DOHH2 (cell line): Measurements from ENCODE around the gene ITPR1.

Source experiments
- CTCF ChIP-seq: fragments of 200-600 bp; sonication (generic); IDR thresholded peaks from one replicate; pipeline ENCODE4 v1.5.1; 2014; ENCODE audit warnings: antibody characterized with exemption, mild to moderate bottlenecking, low read depth, low read length; ENCODE audit not compliant: poor library complexity, severe bottlenecking
- EZH2phosphoT487 ChIP-seq: fragments of 200-600 bp; sonication (generic); IDR thresholded peaks from 2 replicates; pipeline ENCODE4 v1.6.1; 2017; ENCODE audit warnings: borderline replicate concordance, mild to moderate bottlenecking, antibody characterized with exemption, low read length, moderate library complexity, mixed read lengths

DNA sequence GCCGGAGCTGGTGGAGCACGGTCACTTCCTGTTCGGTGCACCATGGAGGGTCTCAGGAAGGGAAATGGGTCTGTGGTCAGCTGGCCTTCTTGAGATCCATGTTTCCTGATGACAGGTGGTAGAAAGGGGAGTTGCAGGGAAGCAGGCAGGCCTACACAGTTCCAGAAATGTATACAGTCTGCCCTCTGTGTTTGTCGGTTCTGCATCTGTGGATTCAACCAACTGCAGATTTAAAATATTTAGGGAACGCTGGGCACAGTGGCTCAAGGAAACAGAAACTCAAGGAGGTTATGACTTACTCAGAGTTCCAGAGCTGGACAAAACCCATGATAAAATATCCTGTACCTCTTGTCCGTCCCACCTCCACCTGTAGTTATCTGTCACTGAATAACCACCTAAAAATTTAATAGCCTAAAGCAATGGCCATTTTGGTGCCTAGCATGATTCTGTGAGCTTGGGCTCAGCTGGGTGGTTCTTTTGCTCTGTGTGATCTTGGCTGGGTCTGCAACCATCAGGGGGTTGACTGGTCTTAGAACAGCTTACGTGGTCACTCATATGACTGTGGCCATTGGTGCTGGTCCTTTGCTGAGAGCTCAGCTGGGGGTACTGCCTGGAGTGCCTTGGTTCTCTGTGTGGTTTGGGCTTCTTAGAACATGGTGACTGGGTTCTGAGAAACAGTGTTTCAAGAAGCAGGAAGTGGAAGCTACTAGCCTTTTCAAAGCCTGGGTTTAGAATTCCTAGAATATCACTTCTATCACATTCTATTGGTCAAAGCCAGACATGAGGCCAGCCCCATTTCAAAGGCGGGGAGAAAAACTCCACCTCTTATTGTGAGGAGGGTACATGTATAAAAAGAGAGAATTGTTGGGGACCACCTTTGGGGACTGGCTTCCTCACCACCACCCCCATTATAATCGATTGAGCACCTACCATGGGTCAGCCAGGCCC lies 246.4 kb downstream of the ITPR1 start:
- no peak for TF ChIP-seq CTCF
- no peak for TF ChIP-seq EZH2phosphoT487
